A673 (cell line): ENCODE results near the gene RCHY1.

Source experiments
- CTCF ChIP-seq: fragments of 300-800, 200-600 bp; sonication (generic); conservative IDR thresholded peaks from 2 replicates; pipeline ENCODE4 v1.5.1; 2017; ENCODE audit warnings: low read depth, mild to moderate bottlenecking, antibody characterized with exemption, low read length, moderate library complexity, mixed read lengths
- EZH2 ChIP-seq: fragments of 200-600 bp; sonication (generic); IDR thresholded peaks from 2 replicates; pipeline ENCODE4 v1.6.1; 2017; ENCODE audit warnings: borderline replicate concordance, low read depth, mild to moderate bottlenecking, mixed read lengths, antibody characterized with exemption, low read length; ENCODE audit not compliant: poor library complexity, severe bottlenecking

GRCh38 chr4:75552452-75552851 lies 38.2 kb upstream of the RCHY1 start:
- TF ChIP-seq CTCF (no peak), EZH2 (no peak)
